ENCODE results near the gene ZFYVE27.

Gene ZFYVE27

GRCh38 chr10:97726636-97727178 lies 10.2 kb upstream of the ZFYVE27 start:
- TF ChIP-seq TAF1 (IDR thresholded peaks at IDR 0.05; ENCODE audit: low read depth, low read length) (no peak), POLR2AphosphoS5 (IDR thresholded peaks at IDR 0.05; ENCODE audit: low read depth, low read length) (no peak), POU2F2 (IDR thresholded peaks at IDR 0.05; ENCODE audit: low read depth, low read length) (no peak), POLR2A (IDR thresholded peaks at IDR 0.05; ENCODE audit: low read depth, low read length) (no peak), SPI1 (IDR thresholded peaks at IDR 0.05; ENCODE audit: low read depth, low read length) (no peak), PAX5 (IDR thresholded peaks at IDR 0.05; ENCODE audit: insufficient read depth, low read length, severe bottlenecking) (no peak)
- DNase-seq (ENCODE audit: insufficient read length, low spot score) (no peak), FAIRE-seq (peak; percentile 52)

DNA sequence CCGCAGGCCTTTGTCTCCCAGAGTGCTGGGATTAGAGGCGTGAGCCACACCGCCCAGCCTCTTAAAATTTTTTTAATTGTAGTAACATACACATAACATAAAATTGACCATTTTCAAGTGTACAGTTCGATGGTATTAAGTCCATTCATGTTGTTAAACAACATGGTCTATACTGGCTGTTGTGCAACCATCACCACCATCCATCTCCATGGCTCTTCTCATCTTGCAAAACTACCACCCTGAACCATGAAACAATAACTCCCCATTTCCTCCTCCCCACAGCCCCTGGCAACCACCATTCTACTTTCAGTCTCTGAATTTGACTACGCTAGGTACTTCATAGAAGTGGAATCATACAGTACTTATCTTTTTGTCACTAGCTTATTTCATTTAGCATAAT lies 7.9 kb upstream of the ZFYVE27 start:
- DNase-seq (ENCODE audit: insufficient read length, low spot score) (no peak), FAIRE-seq (no peak)
- TF ChIP-seq POU2F2 (IDR thresholded peaks at IDR 0.05; ENCODE audit: low read depth, low read length) (no peak), TAF1 (IDR thresholded peaks at IDR 0.05; ENCODE audit: low read depth, low read length) (no peak), SPI1 (IDR thresholded peaks at IDR 0.05; ENCODE audit: low read depth, low read length) (no peak), PAX5 (IDR thresholded peaks at IDR 0.05; ENCODE audit: insufficient read depth, low read length, severe bottlenecking) (no peak), POLR2AphosphoS5 (IDR thresholded peaks at IDR 0.05; ENCODE audit: low read depth, low read length) (no peak), POLR2A (IDR thresholded peaks at IDR 0.05; ENCODE audit: low read depth, low read length) (no peak)

DNA sequence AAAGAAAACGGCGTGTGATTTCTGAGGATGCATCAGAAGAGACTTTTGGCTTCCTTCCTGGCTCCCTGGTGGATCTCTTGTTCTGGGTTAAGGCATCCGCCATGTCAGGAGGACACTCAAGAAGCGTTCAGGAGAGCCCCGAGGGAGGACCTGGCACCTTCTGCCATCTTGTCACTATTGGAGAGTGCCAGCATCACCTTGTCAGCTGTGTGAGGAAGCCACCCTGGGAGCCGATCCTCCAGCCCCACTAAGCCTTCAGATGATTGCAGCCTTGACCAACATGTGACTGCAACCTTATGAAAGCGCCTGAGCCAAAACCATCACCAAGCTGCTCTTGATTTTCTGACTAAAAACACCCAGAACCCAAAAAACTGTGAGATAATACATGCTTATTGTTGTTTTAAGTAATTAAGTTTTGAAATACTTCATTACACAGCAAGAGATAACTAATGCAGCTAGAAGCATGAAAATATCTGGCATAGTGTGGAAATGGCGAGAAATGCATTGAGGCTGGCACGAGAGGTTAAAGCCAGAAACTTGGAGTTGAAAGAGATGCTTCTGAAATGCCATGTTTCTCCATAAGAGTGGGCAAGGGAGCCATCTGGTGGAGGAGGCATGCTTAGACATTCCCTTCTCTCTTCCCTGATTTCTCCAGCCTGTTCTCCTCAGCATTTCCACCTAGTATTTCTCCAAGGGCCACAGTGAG lies 5.4 kb upstream of the ZFYVE27 start:
- peak; percentile 81 for FAIRE-seq
- DNase-seq (ENCODE audit: insufficient read length, low spot score) = no peak

GRCh38 chr10:97732052-97732359 lies 4.9 kb upstream of the ZFYVE27 start:
- no peak for FAIRE-seq
- no peak for TF ChIP-seq PAX5 (IDR thresholded peaks at IDR 0.05; ENCODE audit: insufficient read depth, low read length, severe bottlenecking)
- TF ChIP-seq POU2F2 (IDR thresholded peaks at IDR 0.05; ENCODE audit: low read depth, low read length) = no peak
- no peak for DNase-seq (ENCODE audit: insufficient read length, low spot score)

More for the DNA sequence above, 5.4 kb upstream of the ZFYVE27 start:
- no peak for TF ChIP-seq POLR2AphosphoS5 (IDR thresholded peaks at IDR 0.05; ENCODE audit: low read depth, low read length)
- no peak for TF ChIP-seq TAF1 (IDR thresholded peaks at IDR 0.05; ENCODE audit: low read depth, low read length)
- no peak for TF ChIP-seq SPI1 (IDR thresholded peaks at IDR 0.05; ENCODE audit: low read depth, low read length)
- no peak for TF ChIP-seq PAX5 (IDR thresholded peaks at IDR 0.05; ENCODE audit: insufficient read depth, low read length, severe bottlenecking)
- TF ChIP-seq POLR2A (IDR thresholded peaks at IDR 0.05; ENCODE audit: low read depth, low read length) = no peak
- no peak for TF ChIP-seq POU2F2 (IDR thresholded peaks at IDR 0.05; ENCODE audit: low read depth, low read length)

- no peak for FAIRE-seq
- TF ChIP-seq TAF1 (IDR thresholded peaks at IDR 0.05; ENCODE audit: low read depth, low read length) = no peak
- TF ChIP-seq POLR2A (IDR thresholded peaks at IDR 0.05; ENCODE audit: low read depth, low read length) = no peak
- no peak for TF ChIP-seq POLR2AphosphoS5 (IDR thresholded peaks at IDR 0.05; ENCODE audit: low read depth, low read length)
- TF ChIP-seq POU2F2 (IDR thresholded peaks at IDR 0.05; ENCODE audit: low read depth, low read length) = no peak
- no peak for TF ChIP-seq SPI1 (IDR thresholded peaks at IDR 0.05; ENCODE audit: low read depth, low read length)
- TF ChIP-seq PAX5 (IDR thresholded peaks at IDR 0.05; ENCODE audit: insufficient read depth, low read length, severe bottlenecking) = no peak
- DNase-seq (ENCODE audit: insufficient read length, low spot score) = no peak
These were observed 3.7 kb upstream of the ZFYVE27 start for GRCh38 chr10:97733256-97733655.

GRCh38 chr10:97734021-97734420 lies 2.9 kb upstream of the ZFYVE27 start:
- FAIRE-seq (no peak), DNase-seq (ENCODE audit: insufficient read length, low spot score) (no peak)
- TF ChIP-seq SPI1 (IDR thresholded peaks at IDR 0.05; ENCODE audit: low read depth, low read length) (no peak), POLR2A (IDR thresholded peaks at IDR 0.05; ENCODE audit: low read depth, low read length) (no peak), TAF1 (IDR thresholded peaks at IDR 0.05; ENCODE audit: low read depth, low read length) (no peak), POLR2AphosphoS5 (IDR thresholded peaks at IDR 0.05; ENCODE audit: low read depth, low read length) (no peak), POU2F2 (IDR thresholded peaks at IDR 0.05; ENCODE audit: low read depth, low read length) (no peak)

GRCh38 chr10:97736403-97736901 lies 476 bp upstream of the ZFYVE27 start:
- no peak for FAIRE-seq
- TF ChIP-seq POLR2AphosphoS5 (IDR thresholded peaks at IDR 0.05; ENCODE audit: low read depth, low read length) (no peak), PAX5 (IDR thresholded peaks at IDR 0.05; ENCODE audit: insufficient read depth, low read length, severe bottlenecking) (no peak)
- no peak for DNase-seq (ENCODE audit: insufficient read length, low spot score)

GRCh38 chr10:97737770-97738265 lies 890 bp downstream of the ZFYVE27 start:
- no peak for FAIRE-seq
- DNase-seq (ENCODE audit: insufficient read length, low spot score) = no peak

GRCh38 chr10:97738616-97739015 lies 1.7 kb downstream of the ZFYVE27 start:
- TF ChIP-seq PAX5 (IDR thresholded peaks at IDR 0.05; ENCODE audit: insufficient read depth, low read length, severe bottlenecking) = no peak
- no peak for TF ChIP-seq POU2F2 (IDR thresholded peaks at IDR 0.05; ENCODE audit: low read depth, low read length)
- FAIRE-seq = no peak
- no peak for DNase-seq (ENCODE audit: insufficient read length, low spot score)

More at GRCh38 chr10:97737770-97738265, 890 bp downstream of the ZFYVE27 start:
- TF ChIP-seq POU2F2 (IDR thresholded peaks at IDR 0.05; ENCODE audit: low read depth, low read length) (no peak), POLR2A (IDR thresholded peaks at IDR 0.05; ENCODE audit: low read depth, low read length) (no peak), PAX5 (IDR thresholded peaks at IDR 0.05; ENCODE audit: insufficient read depth, low read length, severe bottlenecking) (no peak), TAF1 (IDR thresholded peaks at IDR 0.05; ENCODE audit: low read depth, low read length) (no peak), POLR2AphosphoS5 (IDR thresholded peaks at IDR 0.05; ENCODE audit: low read depth, low read length) (no peak), SPI1 (IDR thresholded peaks at IDR 0.05; ENCODE audit: low read depth, low read length) (no peak)

GRCh38 chr10:97740613-97741012 lies 3.7 kb downstream of the ZFYVE27 start:
- TF ChIP-seq POU2F2 (IDR thresholded peaks at IDR 0.05; ENCODE audit: low read depth, low read length) = no peak
- no peak for TF ChIP-seq POLR2A (IDR thresholded peaks at IDR 0.05; ENCODE audit: low read depth, low read length)
- TF ChIP-seq TAF1 (IDR thresholded peaks at IDR 0.05; ENCODE audit: low read depth, low read length) = no peak
- no peak for FAIRE-seq
- DNase-seq (ENCODE audit: insufficient read length, low spot score) = no peak

Data from GM12891 (cell line).